Airway epithelial cell (primary cell): ENCODE measurements around the gene CSAD. TPM values are rescaled to one million over a fixed set of nuclear protein-coding genes. Genes with fewer than 3 reads are reported as not detected.

ENCODE experiments used
- total RNA-seq: library from RNA; depleted of rRNA; stranded (reverse); fragments of >200 nt; gene quantifications from 2 replicates; pipeline ENCODE4 v1.2.3, GENCODE V29; 2015

CSAD gene, protein sequence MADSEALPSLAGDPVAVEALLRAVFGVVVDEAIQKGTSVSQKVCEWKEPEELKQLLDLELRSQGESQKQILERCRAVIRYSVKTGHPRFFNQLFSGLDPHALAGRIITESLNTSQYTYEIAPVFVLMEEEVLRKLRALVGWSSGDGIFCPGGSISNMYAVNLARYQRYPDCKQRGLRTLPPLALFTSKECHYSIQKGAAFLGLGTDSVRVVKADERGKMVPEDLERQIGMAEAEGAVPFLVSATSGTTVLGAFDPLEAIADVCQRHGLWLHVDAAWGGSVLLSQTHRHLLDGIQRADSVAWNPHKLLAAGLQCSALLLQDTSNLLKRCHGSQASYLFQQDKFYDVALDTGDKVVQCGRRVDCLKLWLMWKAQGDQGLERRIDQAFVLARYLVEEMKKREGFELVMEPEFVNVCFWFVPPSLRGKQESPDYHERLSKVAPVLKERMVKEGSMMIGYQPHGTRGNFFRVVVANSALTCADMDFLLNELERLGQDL
- total RNA-seq = 5.3 and 13.3 TPM in 2 replicates

DNA sequence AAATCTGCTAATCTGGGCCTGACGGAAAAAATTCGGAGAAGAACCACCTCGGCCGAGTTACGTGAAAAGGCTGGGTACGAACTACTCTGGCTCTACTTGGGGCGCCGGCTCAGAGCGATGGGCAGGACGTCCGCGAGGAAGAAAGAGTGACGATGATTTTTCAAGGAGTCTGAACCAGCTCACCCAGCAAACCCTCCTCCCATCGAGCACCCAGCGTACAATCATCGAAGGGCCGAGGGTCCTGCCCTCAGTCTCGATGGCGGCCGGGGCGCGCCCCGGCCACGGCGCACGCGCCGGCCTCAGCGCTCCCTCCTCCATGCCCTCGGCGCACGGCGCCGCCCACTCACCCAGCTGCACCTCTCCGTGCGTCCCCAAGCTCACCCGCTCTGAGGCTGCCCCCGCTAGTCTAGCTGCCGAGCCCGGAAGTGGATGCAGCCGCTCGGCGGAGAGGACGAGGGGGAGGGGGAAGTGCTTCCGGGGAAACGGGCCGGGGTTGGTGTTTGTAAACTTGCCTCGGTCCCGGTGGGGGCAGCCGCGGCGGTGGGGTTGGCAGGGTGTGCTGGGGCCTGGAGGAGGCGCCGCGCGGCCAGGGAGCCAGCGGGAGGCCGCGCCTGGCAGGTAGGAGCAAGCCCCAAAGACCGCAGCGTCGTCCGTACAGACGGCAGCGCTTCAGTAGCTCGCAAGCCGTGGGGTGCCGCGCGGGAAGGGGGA is at the start of gene CSAD, which contains the start of gene ZNF740:
Gene CSAD, minus strand, starts transcription at position 706 of the 711 bp plus-strand sequence. CDS start 7,455 bp downstream, outside the sequence.
Gene ZNF740, plus strand, starts transcription at position 503 of the 711 bp plus-strand sequence. CDS start 1,262 bp downstream, outside the sequence.

GRCh38 chr12:53207042-53207441 is 26.3 kb upstream of the CSAD start, which contains the start of gene ITGB7:
Gene ITGB7, minus strand, starts transcription at chr12:53207251. Its CDS starts 6,808 bp downstream, at chr12:53200443.

Other genes starting within 250 kb of the CSAD start
- 519 and 566 TPM in 2 replicates for gene KRT18, start 231.8 kb downstream of the CSAD start, total RNA-seq
- gene EIF4B, start 174.5 kb downstream of the CSAD start, total RNA-seq = 419 and 438 TPM in 2 replicates
- gene TNS2, start 130.9 kb downstream of the CSAD start, total RNA-seq = 12.1 and 21.1 TPM in 2 replicates
- gene SPRYD3, start 101.5 kb downstream of the CSAD start, total RNA-seq = 26.0 and 31.0 TPM in 2 replicates
- gene IGFBP6, start 83.3 kb downstream of the CSAD start, total RNA-seq = 256 and 257 TPM in 2 replicates
- gene SOAT2, start 77.4 kb downstream of the CSAD start, total RNA-seq = 0.07 TPM in 1 of 2 replicates, not detected in the other
- 4.1 and 5.5 TPM in 2 replicates for gene ZNF740, start 203 bp downstream of the CSAD start, total RNA-seq
- 4.7 and 5.2 TPM in 2 replicates for gene ITGB7, start 26.3 kb upstream of the CSAD start, total RNA-seq
- gene RARG, start 51.3 kb upstream of the CSAD start, total RNA-seq = 84.2 and 108 TPM in 2 replicates
- gene ESPL1, start 87.4 kb upstream of the CSAD start, total RNA-seq = 9.4 and 12.3 TPM in 2 replicates
- gene PFDN5, start 114.6 kb upstream of the CSAD start, total RNA-seq = 359 and 451 TPM in 2 replicates
- 45.6 and 46.0 TPM in 2 replicates for gene MYG1, start 118.8 kb upstream of the CSAD start, total RNA-seq
- gene AAAS, start 140.7 kb upstream of the CSAD start, total RNA-seq = 81.3 and 86.2 TPM in 2 replicates
- gene SP7, start 155.4 kb upstream of the CSAD start, total RNA-seq = not detected in 2 replicates
- gene SP1, start 199.3 kb upstream of the CSAD start, total RNA-seq = 20.7 and 32.2 TPM in 2 replicates
- gene AMHR2, start 242.9 kb upstream of the CSAD start, total RNA-seq = not detected in 2 replicates